ENCODE data around the gene DNM3.

DNA sequence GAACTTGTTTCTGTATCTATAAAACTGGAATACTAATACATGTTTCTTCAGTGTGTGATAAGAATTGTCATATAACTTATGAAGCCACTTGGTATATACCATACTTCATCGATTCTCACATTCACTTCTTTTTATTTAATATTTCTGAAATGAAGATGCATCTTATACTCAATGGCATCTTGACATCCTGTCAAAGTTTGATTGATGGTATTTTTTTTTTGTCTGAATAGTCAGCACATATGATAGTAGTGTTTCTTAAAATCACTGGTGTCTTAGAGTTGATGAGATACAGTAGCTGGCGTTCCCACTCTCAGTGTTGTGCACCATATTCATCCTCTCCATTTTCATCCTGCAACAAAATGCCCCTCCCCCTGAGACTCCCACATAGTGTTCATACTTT, 544.7 kb downstream of the DNM3 start:
- TF ChIP-seq CTCF (IDR thresholded peaks at IDR 0.05; ENCODE audit: low read length) (no peak), EZH2 (IDR thresholded peaks at IDR 0.05; ENCODE audit: borderline replicate concordance, low read length) (no peak)

Measured in OCI-LY1 (cell line).